ENCODE measurements around the gene PPP4R1. TPM values are rescaled to one million over a fixed set of nuclear protein-coding genes. Genes with fewer than 3 reads are reported as not detected.

The PPP4R1 gene
- total RNA-seq, 1 experiment from 2014 or later: 66.7 TPM

- Histone ChIP-seq H3K79me2 (ENCODE audit: insufficient read depth, low read length) (peaks cover 96% of the 10 kb centered on the region), H3K27me3 (ENCODE audit: insufficient read depth, low read length) (no peaks in the 10 kb centered on the region), H3K9me3 (ENCODE audit: control insufficient read depth in 1 of 2, insufficient read depth in 1 of 2, low read depth in 1 of 2, low read length in 2 of 2) (peaks cover 7 to 10% of the 10 kb centered on the region in 2 experiments; a peak in 3 of 4 replicates), H3K4me1 (ENCODE audit: control insufficient read depth in 1 of 2, insufficient read depth in 2 of 2, low read length in 2 of 2) (peaks cover 0 to 7% of the 10 kb centered on the region in 2 experiments; a peak in 1 of 4 replicates), H3K4me3 (replicated peaks in 1 of 2; ENCODE audit: low read depth in 1 of 2, low read length in 2 of 2) (no peak overlapping the region), H3K36me3 (ENCODE audit: control insufficient read depth in 1 of 2, insufficient read depth in 2 of 2, low read length in 2 of 2) (no peaks in the 10 kb centered on the region), H3K9me2 (ENCODE audit: insufficient read depth) (no peaks in the 10 kb centered on the region), H3K4me2 (ENCODE audit: low read length) (no peak overlapping the region), H3K9ac (ENCODE audit: low read length) (no peak overlapping the region), H3K27ac (ENCODE audit: low read depth, low read length) (no peak overlapping the region), H4K20me1 (ENCODE audit: insufficient read depth) (0 out of 2 replicates have a peak, but pooled peaks cover 4% of the 10 kb centered on the region), H2AFZ (ENCODE audit: low read depth, low read length, poor library complexity, severe bottlenecking) (no peak overlapping the region)
- POLR2A ChIA-PET: no interaction called here
- no peak for TF ChIP-seq POLR2A (IDR thresholded peaks at IDR 0.05; ENCODE audit: borderline replicate concordance, extremely low read depth, insufficient read depth, insufficient read length)
- no peak for TF ChIP-seq ATF3 (IDR thresholded peaks at IDR 0.05)
- TF ChIP-seq SIN3A (IDR thresholded peaks at IDR 0.05; ENCODE audit: low read depth): no peak
- no peak for TF ChIP-seq CEBPB (IDR thresholded peaks at IDR 0.05; ENCODE audit: low read depth)
- no peak for TF ChIP-seq EGR1 (IDR thresholded peaks at IDR 0.05; ENCODE audit: low read depth)
- DNase-seq (ENCODE audit: low read depth, low spot score): no peak
- RAD21 ChIA-PET (ENCODE audit: low non-redundant PET in 1 of 2, low total read pairs in 2 of 2, uncharacterized antibody in 2 of 2, unreplicated experiment in 2 of 2): no interaction called here
- no peak for ATAC-seq
- BruUV-seq (replicated peaks): no TSS peak
- intact Hi-C loops (cut with micrococcal nuclease): no loop called here
- CTCF ChIA-PET: no interaction called here
These were observed 10.0 kb downstream of the PPP4R1 start for GRCh38 chr18:9604348-9604747.

GRCh38 chr18:9599328-9599727 lies 15.0 kb downstream of the PPP4R1 start:
- intact Hi-C loops (cut with micrococcal nuclease): no loop called here
- no peak overlapping the region for H3K9ac ChIP-seq (ENCODE audit: low read length)
- no peak overlapping the region for H3K27ac ChIP-seq (ENCODE audit: low read depth, low read length)
- BruUV-seq (replicated peaks): no TSS peak
- no peaks in the 10 kb centered on the region for H3K36me3 ChIP-seq (ENCODE audit: control insufficient read depth in 1 of 2, insufficient read depth in 2 of 2, low read length in 2 of 2)
- peaks cover 96% of the 10 kb centered on the region for H3K79me2 ChIP-seq (ENCODE audit: insufficient read depth, low read length)
- POLR2A ChIA-PET: no interaction called here
- no peak overlapping the region for H3K4me2 ChIP-seq (ENCODE audit: low read length)
- CTCF ChIA-PET: no interaction called here
- no peaks in the 10 kb centered on the region for H3K27me3 ChIP-seq (ENCODE audit: insufficient read depth, low read length)
- RAD21 ChIA-PET (ENCODE audit: low non-redundant PET in 1 of 2, low total read pairs in 2 of 2, uncharacterized antibody in 2 of 2, unreplicated experiment in 2 of 2): interaction anchor here in 1 of 2 experiments (0.6 kb wide), 1 partner anchor 25 kb away, joined by 4 read pairs; no protein-coding TSS in a partner anchor
- peaks cover 7 to 10% of the 10 kb centered on the region in 2 experiments; a peak in 3 of 4 replicates for H3K9me3 ChIP-seq (ENCODE audit: control insufficient read depth in 1 of 2, insufficient read depth in 1 of 2, low read depth in 1 of 2, low read length in 2 of 2)
- H3K4me3 ChIP-seq (replicated peaks in 1 of 2; ENCODE audit: low read depth in 1 of 2, low read length in 2 of 2): no peak overlapping the region
- TF ChIP-seq EGR1 (IDR thresholded peaks at IDR 0.05; ENCODE audit: low read depth): no peak
- TF ChIP-seq RAD21 (IDR thresholded peaks at IDR 0.05; ENCODE audit: low read depth): no peak
- no peak for TF ChIP-seq FOSL1 (IDR thresholded peaks at IDR 0.05; ENCODE audit: low read depth)
- no peak for TF ChIP-seq ATF3 (IDR thresholded peaks at IDR 0.05)
- no peak for TF ChIP-seq ZBTB33 (IDR thresholded peaks at IDR 0.05; ENCODE audit: extremely low read depth, insufficient replicate concordance, low read length)
- TF ChIP-seq TCF7L2 (IDR thresholded peaks at IDR 0.05; ENCODE audit: borderline replicate concordance, extremely low read depth, insufficient read depth, insufficient read length): no peak
- no peak for TF ChIP-seq SRF (IDR thresholded peaks at IDR 0.05; ENCODE audit: low read depth)
- TF ChIP-seq SP1 (IDR thresholded peaks at IDR 0.05; ENCODE audit: low read depth): no peak
- no peak for TF ChIP-seq SIN3A (IDR thresholded peaks at IDR 0.05; ENCODE audit: low read depth)
- TF ChIP-seq MAX (IDR thresholded peaks at IDR 0.05): no peak
- TF ChIP-seq YY1 (IDR thresholded peaks at IDR 0.05; ENCODE audit: extremely low read depth, insufficient replicate concordance, low read depth, low read length): no peak
- no peak for TF ChIP-seq ZFX (IDR thresholded peaks at IDR 0.05)
- no peaks in the 10 kb centered on the region for H3K4me1 ChIP-seq (ENCODE audit: control insufficient read depth in 1 of 2, insufficient read depth in 2 of 2, low read length in 2 of 2)
- H2AFZ ChIP-seq (ENCODE audit: low read depth, low read length, poor library complexity, severe bottlenecking): no peak overlapping the region
- no peaks in the 10 kb centered on the region for H3K9me2 ChIP-seq (ENCODE audit: insufficient read depth)
- DNase-seq (ENCODE audit: low read depth, low spot score): no peak
- ATAC-seq: no peak
- H4K20me1 ChIP-seq (ENCODE audit: insufficient read depth): no peaks in the 10 kb centered on the region; the same call in 1 of the 2 replicates

Measured in HCT116 (cell line).